Aortic smooth muscle cell (primary cell): Measurements from ENCODE around the gene CCHCR1. TPM values are rescaled to one million over a fixed set of nuclear protein-coding genes. Genes with fewer than 3 reads are reported as not detected.

Experiments used
- total RNA-seq: library from RNA; depleted of rRNA; stranded (reverse); fragments of >200 nt; gene quantifications from 2 replicates; pipeline ENCODE4 v1.2.3, GENCODE V29; 2014

The CCHCR1 gene, protein sequence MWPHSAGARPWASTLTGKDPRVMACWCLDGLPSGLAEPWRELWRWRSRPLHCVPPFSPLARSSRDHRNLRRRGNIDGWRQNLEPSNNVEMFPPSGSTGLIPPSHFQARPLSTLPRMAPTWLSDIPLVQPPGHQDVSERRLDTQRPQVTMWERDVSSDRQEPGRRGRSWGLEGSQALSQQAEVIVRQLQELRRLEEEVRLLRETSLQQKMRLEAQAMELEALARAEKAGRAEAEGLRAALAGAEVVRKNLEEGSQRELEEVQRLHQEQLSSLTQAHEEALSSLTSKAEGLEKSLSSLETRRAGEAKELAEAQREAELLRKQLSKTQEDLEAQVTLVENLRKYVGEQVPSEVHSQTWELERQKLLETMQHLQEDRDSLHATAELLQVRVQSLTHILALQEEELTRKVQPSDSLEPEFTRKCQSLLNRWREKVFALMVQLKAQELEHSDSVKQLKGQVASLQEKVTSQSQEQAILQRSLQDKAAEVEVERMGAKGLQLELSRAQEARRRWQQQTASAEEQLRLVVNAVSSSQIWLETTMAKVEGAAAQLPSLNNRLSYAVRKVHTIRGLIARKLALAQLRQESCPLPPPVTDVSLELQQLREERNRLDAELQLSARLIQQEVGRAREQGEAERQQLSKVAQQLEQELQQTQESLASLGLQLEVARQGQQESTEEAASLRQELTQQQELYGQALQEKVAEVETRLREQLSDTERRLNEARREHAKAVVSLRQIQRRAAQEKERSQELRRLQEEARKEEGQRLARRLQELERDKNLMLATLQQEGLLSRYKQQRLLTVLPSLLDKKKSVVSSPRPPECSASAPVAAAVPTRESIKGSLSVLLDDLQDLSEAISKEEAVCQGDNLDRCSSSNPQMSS
- 12.7 and 18.9 TPM in 2 replicates for total RNA-seq

GRCh38 chr6:31157513-31158139, at the start of gene CCHCR1:
TSS of gene CCHCR1 (minus strand) at chr6:31157802. CDS start at chr6:31157600, 202 bp downstream.

GRCh38 chr6:31170600-31170881, 12.9 kb upstream of the CCHCR1 start, which contains the start of gene POU5F1:
TSS of gene POU5F1 (minus strand) at chr6:31170682. CDS start at chr6:31170620, 62 bp downstream.

GRCh38 chr6:31158140-31158862, 699 bp upstream of the CCHCR1 start, which contains the start of gene TCF19:
TSS of gene TCF19 (plus strand) at chr6:31158589. CDS start at chr6:31159470, 881 bp downstream.

GRCh38 chr6:31138982-31139381, 18.6 kb downstream of the CCHCR1 start, which contains the start of gene PSORS1C2:
TSS of gene PSORS1C2 (minus strand) at chr6:31139066. CDS start at chr6:31139026, 40 bp downstream.

GRCh38 chr6:31120151-31120915, 37.3 kb downstream of the CCHCR1 start, which contains the start of gene CDSN:
TSS of gene CDSN (minus strand) at chr6:31120446. CDS start at chr6:31120419, 27 bp downstream.

GRCh38 chr6:31114541-31114878, 43.1 kb downstream of the CCHCR1 start, which contains the start of gene PSORS1C1:
TSS of gene PSORS1C1 (plus strand) at chr6:31114800. CDS start at chr6:31129633, 14,833 bp downstream.

DNA sequence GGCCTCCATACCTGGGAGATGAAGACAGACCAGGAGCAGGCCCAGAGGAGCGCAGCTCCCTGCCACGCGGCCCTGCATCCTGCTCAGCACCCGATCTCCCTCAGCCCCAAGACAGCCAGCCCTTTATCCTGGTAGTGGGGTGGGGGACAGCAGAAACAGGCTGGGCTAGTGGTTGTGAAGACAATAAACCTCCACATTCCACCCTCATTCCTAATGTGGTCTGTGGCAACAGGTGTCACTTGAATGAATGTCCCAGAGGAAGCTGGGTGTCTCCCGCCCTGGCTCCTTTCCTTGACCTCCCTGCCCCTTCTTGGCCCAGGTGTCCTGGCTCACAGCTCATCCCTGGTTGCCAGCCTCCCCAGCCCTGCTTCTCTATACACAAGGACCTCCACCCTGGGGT, 45.1 kb downstream of the CCHCR1 start, which contains the start of gene C6orf15:
TSS of gene C6orf15 (minus strand) at position 98 of the 400 bp plus-strand sequence. CDS start at position 78, 20 bp downstream.

Other genes starting within 250 kb of the CCHCR1 start
- 5.9 and 8.0 TPM in 2 replicates for gene GTF2H4, start 249.6 kb downstream of the CCHCR1 start, total RNA-seq
- gene VARS2, start 243.6 kb downstream of the CCHCR1 start, total RNA-seq = 12.4 and 16.8 TPM in 2 replicates
- gene SFTA2, start 225.6 kb downstream of the CCHCR1 start, total RNA-seq = not detected in 2 replicates
- not detected in 2 replicates for gene MUCL3, start 216.8 kb downstream of the CCHCR1 start, total RNA-seq
- gene MUC21, start 174.1 kb downstream of the CCHCR1 start, total RNA-seq = not detected in 2 replicates
- not detected in 2 replicates for gene MUC22, start 147.3 kb downstream of the CCHCR1 start, total RNA-seq
- gene C6orf15, start 45.2 kb downstream of the CCHCR1 start, total RNA-seq = not detected in 2 replicates
- 0.92 and 1.1 TPM in 2 replicates for gene PSORS1C1, start 43.0 kb downstream of the CCHCR1 start, total RNA-seq
- not detected in 2 replicates for gene CDSN, start 37.4 kb downstream of the CCHCR1 start, total RNA-seq
- not detected in 2 replicates for gene PSORS1C2, start 18.7 kb downstream of the CCHCR1 start, total RNA-seq
- gene TCF19, start 787 bp upstream of the CCHCR1 start, total RNA-seq = 13.6 and 21.4 TPM in 2 replicates
- gene POU5F1, start 12.9 kb upstream of the CCHCR1 start, total RNA-seq = 0.12 and 0.13 TPM in 2 replicates
- gene HLA-C, start 114.3 kb upstream of the CCHCR1 start, total RNA-seq = 121 and 270 TPM in 2 replicates
- 361 and 423 TPM in 2 replicates for gene HLA-B, start 199.4 kb upstream of the CCHCR1 start, total RNA-seq
- 18.3 and 28.3 TPM in 2 replicates for gene MICA, start 245.8 kb upstream of the CCHCR1 start, total RNA-seq